HCT116 (cell line): ENCODE measurements around the gene LRRC43. TPM values are rescaled to one million over a fixed set of nuclear protein-coding genes. Genes with fewer than 3 reads are reported as not detected.

Experiments used
- total RNA-seq: library from RNA; stranded (reverse); gene quantifications from one replicate; pipeline ENCODE4 v1.2.1, GENCODE V29; 2021; ENCODE audit not compliant: unreplicated experiment

LRRC43 gene
- total RNA-seq, 1 experiment from 2014 or later = not detected

Other genes with a start within 250 kb of the LRRC43 start
- gene BCL7A, start 161.2 kb upstream of the LRRC43 start, total RNA-seq = 14.2 TPM
- gene MLXIP, start 104.4 kb upstream of the LRRC43 start, total RNA-seq = 46.3 TPM
- gene IL31, start 8.9 kb upstream of the LRRC43 start, total RNA-seq = not detected
- 7.1 TPM for gene B3GNT4, start 20.6 kb downstream of the LRRC43 start, total RNA-seq
- 60.1 TPM for gene DIABLO, start 42.9 kb downstream of the LRRC43 start, total RNA-seq
- 19.4 TPM for gene VPS33A, start 83.4 kb downstream of the LRRC43 start, total RNA-seq
- gene CLIP1, start 239.5 kb downstream of the LRRC43 start, total RNA-seq = 42.9 TPM